RWPE1 (cell line): Measurements from ENCODE around the gene HMOX1.

Experiments used
- CTCF ChIA-PET: fragments of 350-600 bp; sonication (Branson Sonifier 250); formaldehyde crosslinking; extraction: SDS; loops from one replicate; lab custom pipeline; 2021; lab: Yijun Ruan, JAX
- POLR2A ChIA-PET: fragments of 400-600 bp; formaldehyde crosslinking; extraction: SDS; loops from one replicate; lab custom pipeline; 2020; ENCODE audit warnings: antibody characterized with exemption; ENCODE audit not compliant: low non-redundant PET; lab: Yijun Ruan, JAX
- DNase-seq: peaks from one replicate; pipeline ENCODE4 v3.0.0; 2012; ENCODE audit warnings: low spot score
- H3K27ac ChIP-seq: fragments of 450-650 bp; 2 replicates; pipeline ENCODE4 v1.5.1; 2017
- TF ChIP-seq, protein P1 (sequence below): fragments of 450-650 bp; conservative IDR thresholded peaks from 2 replicates; pipeline ENCODE4 v1.5.1; 2017; ENCODE audit warnings: low read depth, mild to moderate bottlenecking

The HMOX1 gene

DNA sequence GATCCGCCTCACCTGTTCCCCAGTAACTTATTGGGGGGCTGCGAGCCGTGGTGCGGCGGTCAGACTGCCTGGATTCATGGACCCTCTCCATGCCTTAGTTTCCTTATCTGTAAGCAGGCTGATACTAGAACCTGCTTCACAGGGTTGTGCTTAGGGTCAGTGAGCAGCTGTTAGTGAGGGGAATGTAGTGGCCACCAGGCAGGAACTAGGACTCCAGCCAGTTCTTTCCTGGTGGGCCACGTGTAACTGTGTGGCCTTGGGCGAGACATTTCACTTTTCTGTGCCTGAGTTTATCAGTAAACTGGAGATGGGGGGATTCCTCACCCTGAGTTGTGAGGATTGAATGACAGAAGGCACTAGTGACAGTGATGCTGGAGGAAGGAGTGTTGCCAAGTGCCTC is 43.9 kb downstream of the HMOX1 start:
- DNase-seq: no peak
- POLR2A ChIA-PET: no interaction called here
- TF ChIP-seq, protein P1, sequence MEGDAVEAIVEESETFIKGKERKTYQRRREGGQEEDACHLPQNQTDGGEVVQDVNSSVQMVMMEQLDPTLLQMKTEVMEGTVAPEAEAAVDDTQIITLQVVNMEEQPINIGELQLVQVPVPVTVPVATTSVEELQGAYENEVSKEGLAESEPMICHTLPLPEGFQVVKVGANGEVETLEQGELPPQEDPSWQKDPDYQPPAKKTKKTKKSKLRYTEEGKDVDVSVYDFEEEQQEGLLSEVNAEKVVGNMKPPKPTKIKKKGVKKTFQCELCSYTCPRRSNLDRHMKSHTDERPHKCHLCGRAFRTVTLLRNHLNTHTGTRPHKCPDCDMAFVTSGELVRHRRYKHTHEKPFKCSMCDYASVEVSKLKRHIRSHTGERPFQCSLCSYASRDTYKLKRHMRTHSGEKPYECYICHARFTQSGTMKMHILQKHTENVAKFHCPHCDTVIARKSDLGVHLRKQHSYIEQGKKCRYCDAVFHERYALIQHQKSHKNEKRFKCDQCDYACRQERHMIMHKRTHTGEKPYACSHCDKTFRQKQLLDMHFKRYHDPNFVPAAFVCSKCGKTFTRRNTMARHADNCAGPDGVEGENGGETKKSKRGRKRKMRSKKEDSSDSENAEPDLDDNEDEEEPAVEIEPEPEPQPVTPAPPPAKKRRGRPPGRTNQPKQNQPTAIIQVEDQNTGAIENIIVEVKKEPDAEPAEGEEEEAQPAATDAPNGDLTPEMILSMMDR: no peak
- H3K27ac ChIP-seq: peak overlapping the region; percentile 33
- CTCF ChIA-PET: no interaction called here

DNA sequence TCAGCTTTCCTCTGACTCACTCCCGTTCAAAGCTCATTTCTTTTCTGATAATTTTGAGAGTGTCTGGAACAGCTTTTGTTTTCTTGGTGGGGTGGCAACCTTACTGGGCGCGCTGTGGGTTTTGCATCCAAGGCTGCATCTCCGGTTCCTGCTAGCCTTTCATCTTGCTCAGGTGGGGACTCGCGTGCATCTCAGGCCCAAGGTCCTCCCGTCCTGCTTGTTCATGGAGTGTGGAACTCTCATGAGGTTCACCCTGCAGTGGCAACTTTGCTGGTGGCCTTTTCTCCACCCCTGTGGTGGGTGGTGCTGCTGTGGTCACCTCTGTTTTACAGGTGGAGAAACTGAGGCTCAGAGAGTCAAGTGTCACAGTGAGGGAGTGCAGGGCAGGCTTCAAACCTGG is 44.6 kb downstream of the HMOX1 start:
- POLR2A ChIA-PET: no interaction called here
- DNase-seq: no peak
- TF ChIP-seq, protein P1: no peak
- CTCF ChIA-PET: no interaction called here
- H3K27ac ChIP-seq: peak overlapping the region; percentile 71

DNA sequence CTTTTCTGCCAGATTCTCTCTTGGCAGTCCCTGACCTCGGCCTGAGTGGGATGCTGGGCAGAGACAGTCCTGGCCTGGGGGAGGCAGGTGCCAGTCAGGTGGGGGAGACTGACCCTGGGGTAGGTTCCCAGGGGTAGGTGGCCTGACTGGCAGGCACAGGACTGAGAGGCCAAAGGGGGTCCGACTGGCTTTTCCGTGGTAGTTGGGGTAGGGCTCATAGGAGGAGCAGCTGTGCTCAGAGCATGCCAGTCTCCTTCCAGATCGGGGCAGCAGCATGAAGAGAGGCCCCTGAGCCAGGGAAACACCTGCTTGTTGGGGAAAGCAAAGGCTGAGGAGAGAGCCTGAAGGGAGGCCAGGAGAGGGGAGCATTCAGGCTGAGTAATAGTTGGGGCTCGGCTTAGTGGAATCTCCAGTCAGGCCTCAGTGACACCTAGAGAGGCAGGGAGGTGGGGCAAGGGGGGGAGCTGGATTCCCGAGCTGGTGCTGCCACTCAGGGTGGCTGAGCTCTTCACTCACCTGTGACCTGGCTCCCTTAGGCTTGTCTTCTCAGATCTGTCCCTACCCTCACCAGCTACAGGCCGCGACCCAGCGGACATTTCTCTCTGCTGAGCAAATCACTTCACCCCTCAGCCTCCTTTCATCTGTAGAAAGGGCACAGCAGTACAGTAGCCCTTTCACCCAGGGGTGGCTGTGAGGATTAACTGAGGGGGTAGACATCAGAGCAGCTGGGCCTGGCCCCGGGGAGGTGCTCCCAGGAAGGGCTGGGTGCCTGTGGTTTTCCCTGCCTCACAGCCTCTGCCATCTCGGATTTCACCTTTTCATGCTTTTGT is 45.3 kb downstream of the HMOX1 start:
- H3K27ac ChIP-seq: peak overlapping the region; percentile 71
- TF ChIP-seq, protein P1: no peak
- CTCF ChIA-PET: no interaction called here
- DNase-seq: no peak
- POLR2A ChIA-PET: no interaction called here

DNA sequence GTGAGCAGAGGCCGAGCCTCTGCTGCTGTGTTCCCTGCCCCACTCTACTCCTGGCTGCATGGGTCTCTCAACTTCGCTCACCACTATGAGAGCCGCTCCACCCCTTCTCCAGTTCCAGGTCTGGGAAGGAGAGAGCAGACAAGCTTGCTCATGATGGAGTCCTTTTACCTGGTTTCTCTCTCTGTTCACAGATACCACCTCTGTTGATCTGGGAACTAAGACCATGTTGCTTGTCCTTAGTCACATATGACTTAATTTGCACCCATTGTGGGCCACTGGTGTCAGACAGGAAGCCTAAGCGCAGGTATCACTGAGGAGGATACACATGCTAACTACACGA is 45.9 kb downstream of the HMOX1 start:
- no peak for DNase-seq
- POLR2A ChIA-PET: no interaction called here
- TF ChIP-seq, protein P1: no peak
- H3K27ac ChIP-seq: peak overlapping the region; percentile 71
- CTCF ChIA-PET: interaction anchor here (0.7 kb wide), 1 partner anchor 157 kb away, joined by 3 read pairs; no protein-coding TSS in a partner anchor

DNA sequence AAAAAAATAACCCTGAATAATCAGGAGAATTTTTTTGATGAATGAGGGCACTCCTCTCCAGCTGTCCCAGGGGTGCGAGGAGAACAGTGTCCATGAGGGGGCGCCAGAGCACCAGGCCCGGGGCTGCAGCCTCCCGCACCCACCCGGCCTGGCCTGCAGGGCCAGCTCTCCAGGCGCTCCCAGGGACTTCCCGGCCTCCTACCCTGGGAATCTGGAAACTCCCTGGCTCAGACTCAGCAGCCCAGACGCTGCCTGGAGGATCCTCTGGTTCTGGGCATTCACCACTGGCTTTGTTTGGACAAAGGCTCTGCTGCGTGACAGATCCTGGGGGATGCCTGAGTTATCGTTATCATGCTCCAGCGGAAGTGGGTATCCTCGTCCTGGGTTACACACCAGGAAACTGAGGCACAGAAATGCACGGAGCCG is 50.0 kb downstream of the HMOX1 start:
- peak overlapping the region; percentile 50; the same call in 1 of the 2 replicates for H3K27ac ChIP-seq
- TF ChIP-seq, protein P1: peak; percentile 87

DNA sequence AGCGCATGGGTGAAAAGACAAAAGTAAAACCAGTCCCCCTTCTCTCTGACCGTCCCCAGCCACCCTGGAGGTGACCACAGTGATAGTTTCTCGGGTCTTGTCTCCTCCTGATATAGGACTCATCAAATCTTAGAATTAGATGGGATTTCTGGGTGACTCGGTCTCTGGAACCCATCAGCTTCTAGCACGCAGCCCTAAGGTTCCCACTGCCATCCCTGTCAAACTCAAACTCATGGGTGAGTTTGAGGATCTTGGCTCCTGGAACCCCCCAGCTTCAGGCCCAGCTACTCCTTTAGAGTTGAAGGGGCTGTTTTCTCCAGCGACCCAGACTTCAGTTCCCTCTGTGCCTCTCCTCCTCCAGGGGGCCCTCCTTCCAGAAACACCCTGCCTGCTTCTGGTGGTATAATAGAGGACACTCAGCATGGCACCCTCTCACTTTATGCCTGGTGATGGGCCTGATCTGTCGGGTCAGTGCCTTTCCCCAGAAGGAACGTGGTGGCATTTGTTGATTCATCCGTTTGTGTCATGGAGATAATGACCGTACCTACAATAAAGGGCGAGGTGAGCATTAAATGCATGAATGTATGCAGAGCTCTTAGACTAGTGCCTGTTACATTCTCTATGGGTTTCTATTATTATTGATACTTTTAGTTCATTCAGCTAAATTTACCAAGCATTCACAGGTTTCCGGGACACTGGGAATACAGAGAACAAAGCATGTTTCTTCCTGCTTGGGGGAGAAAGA is 50.8 kb downstream of the HMOX1 start:
- TF ChIP-seq, protein P1: no peak
- 0 out of 2 replicates have a peak overlapping the region, but pooled peaks have one; percentile 50 for H3K27ac ChIP-seq
- POLR2A ChIA-PET: no interaction called here
- DNase-seq: no peak
- CTCF ChIA-PET: interaction anchor here (0.9 to 1.1 kb wide), 2 partner anchors 151 to 685 kb away, joined by 3 to 10 read pairs; no protein-coding TSS in a partner anchor

More for the DNA sequence above, 50.0 kb downstream of the HMOX1 start:
- POLR2A ChIA-PET: no interaction called here
- CTCF ChIA-PET: interaction anchor here (0.6 to 1.1 kb wide), 3 partner anchors 104 to 152 kb away, joined by 3 to 10 read pairs (median 4); no protein-coding TSS in a partner anchor
- peak; percentile 55 for DNase-seq
